GM20000 (cell line): Measurements from ENCODE around the gene B4GALNT2.
"Not testable (repeated sequence)": the region's sequence is repeated elsewhere in the genome, so short reads cannot be mapped to it uniquely, and the experiment has no call there.

Experiments used
- DNase-seq: peaks from one replicate; pipeline ENCODE4 v3.0.0; 2012; ENCODE audit warnings: low spot score
- CTCF ChIP-seq: IDR thresholded peaks from 2 replicates; pipeline ENCODE4 v1.5.1; 2012; ENCODE audit warnings: mild to moderate bottlenecking, control low read depth; ENCODE audit errors: extremely low read depth, missing control alignments

B4GALNT2 gene

GRCh38 chr17:49093131-49093530 lies 39.4 kb upstream of the B4GALNT2 start:
- DNase-seq: no peak
- TF ChIP-seq CTCF: no peak

- no peak for TF ChIP-seq CTCF
- no peak for DNase-seq
Observed at GRCh38 chr17:49100601-49101000, 32.0 kb upstream of the B4GALNT2 start.

- TF ChIP-seq CTCF: no peak
- no peak for DNase-seq
Observed at GRCh38 chr17:49101054-49101534, 31.5 kb upstream of the B4GALNT2 start.

GRCh38 chr17:49103360-49103759 lies 29.2 kb upstream of the B4GALNT2 start:
- DNase-seq: not testable (repeated sequence)

- no peak for DNase-seq
Observed at GRCh38 chr17:49104511-49105074, 28.0 kb upstream of the B4GALNT2 start.

GRCh38 chr17:49106321-49107210 lies 26.0 kb upstream of the B4GALNT2 start:
- no peak for DNase-seq
- no peak for TF ChIP-seq CTCF

More at GRCh38 chr17:49104511-49105074, 28.0 kb upstream of the B4GALNT2 start:
- TF ChIP-seq CTCF: no peak

GRCh38 chr17:49107211-49107557 lies 25.4 kb upstream of the B4GALNT2 start:
- no peak for TF ChIP-seq CTCF
- DNase-seq: no peak
